HG03442 (cell line): ENCODE data around the gene AMBN.

Experiments
- ATAC-seq: cut with Tn5 transposase; IDR thresholded peaks from one replicate; pipeline ENCODE4 v1.9.1; 2021; ENCODE audit warnings: mild to moderate bottlenecking, moderate library complexity; ENCODE audit not compliant: unreplicated experiment

AMBN gene, protein sequence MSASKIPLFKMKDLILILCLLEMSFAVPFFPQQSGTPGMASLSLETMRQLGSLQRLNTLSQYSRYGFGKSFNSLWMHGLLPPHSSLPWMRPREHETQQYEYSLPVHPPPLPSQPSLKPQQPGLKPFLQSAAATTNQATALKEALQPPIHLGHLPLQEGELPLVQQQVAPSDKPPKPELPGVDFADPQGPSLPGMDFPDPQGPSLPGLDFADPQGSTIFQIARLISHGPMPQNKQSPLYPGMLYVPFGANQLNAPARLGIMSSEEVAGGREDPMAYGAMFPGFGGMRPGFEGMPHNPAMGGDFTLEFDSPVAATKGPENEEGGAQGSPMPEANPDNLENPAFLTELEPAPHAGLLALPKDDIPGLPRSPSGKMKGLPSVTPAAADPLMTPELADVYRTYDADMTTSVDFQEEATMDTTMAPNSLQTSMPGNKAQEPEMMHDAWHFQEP

DNA sequence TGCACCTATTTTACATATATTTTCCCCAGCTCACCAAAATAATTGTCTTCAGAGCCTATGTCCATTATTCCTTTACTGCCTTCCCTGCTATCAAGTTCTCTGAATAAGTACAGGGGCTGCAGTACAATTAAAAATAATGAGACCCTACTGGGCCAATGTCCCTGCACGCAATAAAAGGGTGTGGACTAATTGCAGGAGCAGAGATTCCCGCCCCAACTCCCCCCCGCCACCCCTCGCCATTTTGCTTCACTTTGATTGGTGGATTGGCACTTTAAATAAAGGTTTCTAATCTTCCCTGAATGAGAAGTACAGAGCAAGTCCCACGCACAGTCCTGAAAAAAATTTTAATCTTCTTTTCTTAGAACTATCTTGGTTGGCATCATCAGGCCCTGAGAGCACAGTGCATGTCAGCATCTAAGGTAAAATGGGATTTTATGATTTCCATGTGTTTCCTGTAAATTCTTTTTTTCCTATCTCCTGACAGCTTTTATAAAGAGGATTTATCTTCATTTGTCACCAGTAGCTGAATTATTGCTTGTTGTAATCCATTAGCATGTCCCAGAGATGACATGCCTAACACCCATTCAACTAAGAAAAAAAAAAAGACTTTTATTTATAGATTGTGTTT is at the start of gene AMBN:
Gene AMBN, plus strand, starts transcription at position 302 of the 628 bp plus-strand sequence. Its CDS starts 103 bp downstream, at position 405.
- no peak for ATAC-seq

DNA sequence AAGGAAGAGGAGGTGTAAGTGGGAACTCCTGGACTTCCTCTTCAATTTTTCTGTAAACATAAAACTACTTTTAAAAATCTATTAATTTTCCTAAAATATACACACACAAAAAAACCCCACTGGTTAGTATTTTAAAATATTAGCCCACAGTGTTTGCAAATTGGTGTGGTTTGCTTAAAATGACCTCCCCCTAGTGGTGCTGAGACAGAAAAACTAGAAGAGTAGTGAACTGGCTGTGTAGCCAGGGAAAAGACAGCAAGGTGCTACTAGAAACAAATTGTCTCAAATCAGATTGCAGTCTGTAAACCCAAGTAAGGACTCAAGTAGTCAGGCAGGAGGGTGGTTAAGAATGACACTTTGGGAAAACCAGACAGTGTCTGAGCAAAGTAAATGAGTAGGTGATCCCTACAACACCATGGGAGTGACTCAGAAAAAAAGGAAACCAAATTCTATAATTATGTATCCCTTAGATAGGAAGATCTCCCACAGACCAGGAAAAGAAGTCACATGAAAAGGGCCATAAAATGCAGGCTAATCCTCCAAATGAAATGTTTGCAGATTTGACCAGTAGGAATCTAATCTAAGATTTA is 47.7 kb upstream of the AMBN start:
- ATAC-seq, result peak; percentile 72

DNA sequence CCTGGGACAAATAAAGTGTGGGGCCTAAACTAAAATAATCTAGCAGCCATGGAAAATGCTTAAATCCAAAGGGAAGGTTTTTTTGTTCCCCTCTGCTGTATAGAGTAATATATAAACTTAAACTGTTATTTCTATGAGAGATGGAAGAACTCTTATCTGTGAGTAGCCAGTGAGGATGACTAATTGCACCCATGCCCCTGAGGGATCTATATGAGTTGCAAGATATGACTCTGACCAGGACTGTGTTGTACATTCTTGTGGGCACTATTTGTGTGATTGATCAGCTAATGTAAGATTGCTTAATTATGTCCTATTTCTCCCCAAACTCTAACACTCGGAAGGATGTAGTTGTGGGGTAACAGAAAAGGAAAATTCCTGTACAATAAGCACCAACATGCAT is 35.2 kb upstream of the AMBN start:
- ATAC-seq, result no peak

- ATAC-seq, result peak; percentile 82
These were observed 32.7 kb upstream of the AMBN start for GRCh38 chr4:70559211-70559830.

DNA sequence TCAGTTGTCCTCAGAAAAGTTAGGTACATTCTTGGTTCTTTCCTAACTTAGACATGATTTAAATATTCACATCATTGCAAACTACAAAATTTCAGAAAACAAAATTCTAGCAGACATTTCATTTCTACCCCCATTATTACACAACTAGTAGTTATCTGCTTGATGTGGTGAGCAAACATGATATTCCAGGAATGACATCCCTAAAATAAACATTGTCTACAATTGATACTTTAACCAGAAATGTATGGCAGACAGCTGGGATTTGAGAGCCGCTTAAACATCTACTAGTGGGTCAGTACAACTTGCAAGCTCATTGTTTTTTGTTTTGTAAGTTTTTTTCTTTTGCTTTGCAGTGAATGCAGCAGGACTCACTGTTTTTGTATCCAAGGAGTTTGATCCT is 32.1 kb upstream of the AMBN start:
- no peak for ATAC-seq

DNA sequence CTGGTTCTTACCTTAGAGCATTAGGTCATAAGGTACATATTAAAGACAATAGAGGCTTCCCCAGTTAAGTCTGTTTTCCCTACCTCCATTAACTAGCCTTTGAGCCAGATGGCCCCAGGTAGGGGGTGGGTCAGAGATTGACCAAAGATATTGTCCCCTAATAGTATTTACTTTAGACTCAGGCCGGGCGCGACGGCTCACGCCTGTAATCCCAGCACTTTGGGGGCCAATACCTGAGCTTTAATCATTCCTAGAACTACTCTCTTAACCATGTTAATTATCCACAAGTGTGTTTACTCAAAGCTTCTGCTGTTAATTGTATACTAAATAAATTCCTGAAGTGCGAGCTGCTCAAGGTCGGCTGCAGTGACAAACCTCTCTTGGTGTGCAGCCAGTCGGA is 28.0 kb upstream of the AMBN start:
- no peak for ATAC-seq

DNA sequence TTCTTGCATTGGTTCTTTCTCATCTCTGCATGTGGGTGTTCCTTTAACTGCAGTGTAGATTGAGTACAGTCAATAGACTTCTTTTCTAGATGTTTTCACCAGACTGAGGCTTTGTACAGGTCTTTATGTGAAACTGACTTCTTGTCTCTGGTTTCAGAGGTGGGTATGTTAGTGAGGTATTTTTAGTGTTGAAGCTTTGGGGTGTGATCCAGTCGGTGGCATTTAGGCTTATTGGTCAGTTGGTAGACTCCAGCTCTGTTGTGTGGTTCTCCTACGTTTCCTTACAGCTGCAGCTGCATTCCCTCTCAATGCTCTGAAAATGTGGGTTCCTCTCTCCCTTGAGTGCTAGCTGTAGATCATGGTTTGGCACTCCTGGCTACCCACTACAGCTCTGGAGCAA is 21.3 kb upstream of the AMBN start:
- no peak for ATAC-seq

GRCh38 chr4:70571772-70572171 is 20.3 kb upstream of the AMBN start:
- no peak for ATAC-seq

DNA sequence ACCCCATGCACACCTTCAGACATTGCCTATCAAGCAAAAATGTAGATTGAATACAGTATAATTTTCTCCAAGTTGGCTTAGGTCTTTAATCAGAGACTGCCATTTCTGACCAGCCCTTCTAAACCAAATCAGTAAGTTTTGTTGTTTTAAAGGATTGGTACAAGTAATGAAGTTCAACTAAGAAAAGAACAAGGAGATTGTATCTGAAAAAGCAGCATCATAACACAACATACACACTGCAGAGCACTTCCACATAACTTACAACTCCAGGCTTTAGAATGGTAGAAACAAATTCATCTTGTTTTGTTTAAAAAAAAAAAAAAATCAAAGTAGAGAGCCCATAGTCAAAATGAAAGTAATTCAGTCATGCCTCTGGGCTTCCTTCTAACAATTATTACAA is 16.1 kb upstream of the AMBN start:
- ATAC-seq, result no peak

- ATAC-seq, result no peak
These were observed 14.7 kb upstream of the AMBN start for GRCh38 chr4:70577220-70577927.

DNA sequence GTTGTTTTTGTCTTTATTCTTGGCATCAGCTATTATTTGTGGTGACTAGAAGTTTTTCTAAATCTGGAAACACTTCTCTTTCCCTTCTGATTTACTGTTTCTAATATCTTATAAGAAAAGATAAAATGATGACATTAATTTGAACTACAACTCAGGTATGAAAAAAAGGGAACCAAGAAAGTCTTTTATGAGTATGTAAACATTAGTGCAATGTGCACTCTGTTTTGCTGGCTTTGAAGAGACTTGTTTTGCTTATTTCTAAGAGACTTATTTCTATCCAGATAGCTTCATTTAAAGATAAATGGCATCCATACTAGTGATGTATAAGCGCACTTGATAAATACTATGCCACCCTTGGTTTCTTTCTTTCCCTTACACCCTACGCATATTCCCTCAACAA is 10.1 kb upstream of the AMBN start:
- no peak for ATAC-seq

GRCh38 chr4:70583952-70584834 is 7.9 kb upstream of the AMBN start:
- ATAC-seq, result no peak

DNA sequence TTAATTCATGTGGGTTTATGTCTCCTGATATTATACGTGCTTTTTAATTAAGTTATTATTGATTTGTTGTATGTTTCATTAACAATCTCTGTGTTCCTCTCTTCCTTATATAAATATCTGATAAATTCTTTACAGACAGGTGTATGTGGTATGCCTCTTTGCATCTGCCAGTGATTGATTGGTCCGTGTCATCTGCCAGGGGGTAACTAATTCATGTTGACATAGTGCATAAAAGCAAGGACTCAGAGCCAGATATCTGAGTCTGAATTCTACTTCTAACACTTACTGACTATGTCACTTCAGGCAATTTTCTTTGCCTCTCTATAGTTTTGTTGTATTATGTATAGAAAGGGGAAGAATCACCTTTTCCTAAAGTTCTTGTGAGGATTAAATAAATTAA is 5.2 kb upstream of the AMBN start:
- no peak for ATAC-seq

DNA sequence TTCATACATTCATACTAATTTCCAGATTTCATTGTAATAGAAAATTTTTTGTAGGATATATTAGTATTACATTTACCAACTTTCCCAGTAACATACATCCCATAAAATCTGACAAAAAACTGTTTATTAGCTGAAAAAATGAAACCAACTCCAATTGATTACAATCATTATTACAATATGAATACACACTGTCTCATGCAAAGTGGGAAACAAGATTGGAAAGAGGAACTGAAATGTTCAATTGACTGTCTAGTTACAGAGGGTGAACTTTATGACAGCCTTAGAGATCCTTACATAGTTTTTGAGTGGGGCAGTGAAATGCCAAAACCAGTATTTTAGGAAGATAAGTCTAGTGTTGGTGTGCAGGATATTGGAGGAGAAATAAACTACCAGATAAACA is 2.3 kb upstream of the AMBN start:
- peak; percentile 97 for ATAC-seq

DNA sequence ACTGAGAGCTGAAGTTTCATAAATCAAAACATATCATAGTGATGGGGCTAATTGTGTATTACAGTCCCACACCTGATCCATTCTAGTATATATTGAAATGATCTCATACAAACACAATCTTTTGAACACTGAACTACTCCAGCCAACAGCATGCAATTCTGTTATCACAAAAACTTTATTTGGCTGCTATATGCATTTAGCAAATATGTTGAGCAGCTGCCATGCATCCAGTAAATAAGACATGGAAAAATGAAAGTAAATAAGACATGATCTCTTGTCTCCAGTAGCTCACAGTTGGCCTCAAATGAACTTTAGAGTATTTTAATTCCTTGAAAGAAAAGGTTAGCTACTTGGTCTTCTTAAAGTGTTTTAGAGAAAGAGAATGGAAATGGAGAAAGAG is 2.1 kb downstream of the AMBN start:
- no peak for ATAC-seq

- no peak for ATAC-seq
These were observed 8.2 kb downstream of the AMBN start for GRCh38 chr4:70600305-70600704.

GRCh38 chr4:70600977-70601376 is 8.9 kb downstream of the AMBN start:
- no peak for ATAC-seq

DNA sequence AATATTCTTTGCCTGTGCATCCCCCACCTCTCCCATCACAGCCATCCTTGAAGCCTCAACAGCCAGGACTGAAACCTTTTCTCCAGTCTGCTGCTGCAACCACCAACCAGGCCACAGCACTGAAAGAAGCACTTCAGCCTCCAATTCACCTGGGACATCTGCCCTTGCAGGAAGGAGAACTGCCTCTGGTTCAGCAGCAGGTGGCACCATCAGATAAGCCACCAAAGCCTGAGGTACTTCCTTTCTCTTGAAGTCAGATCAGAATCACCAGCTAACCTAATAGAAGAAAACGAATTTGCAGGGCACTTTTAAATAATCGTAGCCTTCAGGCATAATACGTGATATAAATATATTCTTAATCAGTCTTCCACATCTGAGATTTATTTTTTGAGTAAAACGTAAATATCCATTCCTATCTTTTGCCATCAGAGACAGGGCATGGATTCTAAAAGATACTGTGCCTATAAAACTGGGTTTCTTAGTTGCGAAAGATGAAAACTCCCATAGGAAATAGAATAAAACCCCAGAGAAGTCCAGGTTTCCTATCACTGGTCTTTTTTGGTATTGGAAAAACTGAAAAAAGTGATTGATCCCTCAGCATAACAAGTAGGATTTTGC is 9.5 kb downstream of the AMBN start:
- ATAC-seq, result peak; percentile 96

DNA sequence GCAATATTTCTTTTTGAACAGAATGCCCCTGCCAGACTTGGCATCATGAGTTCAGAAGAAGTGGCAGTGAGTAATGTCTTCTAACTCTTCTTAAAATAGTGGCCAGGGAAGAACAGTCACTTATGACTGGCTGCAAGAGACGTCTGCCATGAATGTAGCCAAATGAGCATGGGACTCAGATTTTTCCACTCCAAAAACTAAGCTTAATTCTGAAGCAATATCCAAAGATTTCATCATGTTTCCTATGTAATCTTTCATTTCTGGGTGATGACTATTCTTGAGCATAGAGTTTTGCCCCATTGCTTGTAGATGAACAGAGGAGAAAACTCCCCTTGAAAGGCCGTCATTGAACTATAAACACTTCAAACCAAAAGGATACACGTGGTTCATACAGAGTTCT is 11.8 kb downstream of the AMBN start:
- ATAC-seq, result no peak

DNA sequence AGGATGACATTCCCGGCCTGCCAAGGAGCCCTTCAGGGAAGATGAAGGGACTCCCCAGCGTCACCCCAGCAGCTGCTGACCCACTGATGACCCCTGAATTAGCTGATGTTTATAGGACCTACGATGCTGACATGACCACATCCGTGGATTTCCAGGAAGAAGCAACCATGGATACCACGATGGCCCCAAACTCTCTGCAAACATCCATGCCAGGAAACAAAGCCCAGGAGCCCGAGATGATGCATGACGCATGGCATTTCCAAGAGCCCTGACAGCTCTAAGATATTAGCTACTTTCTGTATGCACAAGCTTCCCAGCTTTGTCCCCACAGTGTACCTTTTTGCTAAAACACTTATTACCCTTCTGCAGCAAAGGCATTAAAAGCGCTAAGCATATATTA is 14.4 kb downstream of the AMBN start:
- ATAC-seq, result no peak
